WERI-Rb-1 (cell line): ENCODE measurements around the gene BCL2L11.

ENCODE experiments used
- DNase-seq: peaks from one replicate; pipeline ENCODE4 v3.0.0-alpha.2; 2020
- H3K27ac ChIP-seq: fragments of 250-450 bp; sonication (Bioruptor Pico); 2 replicates; pipeline ENCODE4 v1.5.1; 2020; ENCODE audit warnings: mild to moderate bottlenecking, moderate library complexity
- H3K27me3 ChIP-seq: fragments of 250-450 bp; sonication (Bioruptor Pico); 2 replicates; pipeline ENCODE4 v1.5.1; 2021; ENCODE audit warnings: mild to moderate bottlenecking, low read depth, moderate library complexity; ENCODE audit not compliant: insufficient read depth, severe bottlenecking
- H3K36me3 ChIP-seq: fragments of 250-450 bp; sonication (Bioruptor Pico); 2 replicates; pipeline ENCODE4 v1.5.1; 2020; ENCODE audit warnings: mild to moderate bottlenecking, moderate library complexity
- H3K4me3 ChIP-seq: 2 replicates; pipeline ENCODE4 v1.5.1; 2011; ENCODE audit warnings: low read depth, mild to moderate bottlenecking, control low read depth, low read length
- H3K9me3 ChIP-seq: fragments of 250-450 bp; sonication (Bioruptor Pico); 2 replicates; pipeline ENCODE4 v1.5.1; 2021; ENCODE audit warnings: mild to moderate bottlenecking, moderate library complexity; ENCODE audit not compliant: severe bottlenecking
- CTCF ChIP-seq: IDR thresholded peaks from 2 replicates; pipeline ENCODE4 v1.5.1; 2011; ENCODE audit warnings: low read depth, mild to moderate bottlenecking, control low read depth, inconsistent platforms, low read length

The BCL2L11 gene

GRCh38 chr2:111186121-111186715 is 65.5 kb downstream of the BCL2L11 start:
- H3K9me3 ChIP-seq: no peaks in the 10 kb centered on the region
- DNase-seq: no peak
- H3K27me3 ChIP-seq: peaks cover 75% of the 10 kb centered on the region
- no peak overlapping the region for H3K4me3 ChIP-seq
- H3K27ac ChIP-seq: no peak overlapping the region
- no peaks in the 10 kb centered on the region for H3K36me3 ChIP-seq
- no peak for TF ChIP-seq CTCF

GRCh38 chr2:111186933-111187332 is 66.2 kb downstream of the BCL2L11 start:
- no peak overlapping the region for H3K4me3 ChIP-seq
- no peak for TF ChIP-seq CTCF
- H3K27ac ChIP-seq: no peak overlapping the region
- DNase-seq: no peak
- peaks cover 80% of the 10 kb centered on the region for H3K27me3 ChIP-seq
- no peaks in the 10 kb centered on the region for H3K9me3 ChIP-seq
- H3K36me3 ChIP-seq: no peaks in the 10 kb centered on the region

GRCh38 chr2:111188681-111189080 is 68.0 kb downstream of the BCL2L11 start:
- DNase-seq: no peak
- H3K36me3 ChIP-seq: no peaks in the 10 kb centered on the region
- no peak overlapping the region for H3K27ac ChIP-seq
- no peak overlapping the region for H3K4me3 ChIP-seq
- TF ChIP-seq CTCF: no peak
- H3K27me3 ChIP-seq: peaks cover 80% of the 10 kb centered on the region
- no peaks in the 10 kb centered on the region for H3K9me3 ChIP-seq

- H3K36me3 ChIP-seq: no peaks in the 10 kb centered on the region
- DNase-seq: no peak
- H3K4me3 ChIP-seq: no peak overlapping the region
- no peak overlapping the region for H3K27ac ChIP-seq
- peaks cover 79% of the 10 kb centered on the region for H3K27me3 ChIP-seq
- no peaks in the 10 kb centered on the region for H3K9me3 ChIP-seq
- no peak for TF ChIP-seq CTCF
These were observed 68.4 kb downstream of the BCL2L11 start for GRCh38 chr2:111189106-111189505.

- Histone ChIP-seq H3K27ac (no peak overlapping the region), H3K36me3 (no peaks in the 10 kb centered on the region), H3K4me3 (no peak overlapping the region), H3K9me3 (no peaks in the 10 kb centered on the region), H3K27me3 (peaks cover 82% of the 10 kb centered on the region)
- no peak for TF ChIP-seq CTCF
- no peak for DNase-seq
These were observed 70.3 kb downstream of the BCL2L11 start for GRCh38 chr2:111190816-111191540.
